Measurements from ENCODE around the gene MGMT.

DNA sequence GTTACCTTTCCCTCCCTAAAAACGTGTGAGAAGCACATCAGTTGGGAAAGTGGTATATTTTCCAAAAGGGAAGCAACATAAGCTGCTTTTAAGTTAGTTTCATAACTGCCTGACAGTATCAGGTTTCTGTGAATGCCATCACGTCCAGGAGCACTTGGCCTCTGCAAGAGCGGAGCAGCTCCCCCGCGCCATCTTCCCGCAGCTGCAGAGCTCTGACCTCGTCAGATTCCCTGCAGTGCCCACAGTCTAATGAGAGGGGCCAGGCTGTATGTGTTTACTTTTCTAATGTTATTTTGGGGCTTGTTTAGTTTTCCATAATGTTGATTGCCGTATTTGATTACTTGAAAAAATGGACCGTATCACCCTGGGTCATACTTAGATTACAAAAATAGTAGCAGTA, 74.2 kb downstream of the MGMT start:
- TF ChIP-seq CTCF (conservative IDR thresholded peaks at IDR 0.05 in 1 of 2, IDR thresholded peaks at IDR 0.05 in 1 of 2; ENCODE audit: low read depth in 1 of 2, low read length in 2 of 2) (no peak), EZH2 (IDR thresholded peaks at IDR 0.05; ENCODE audit: low read length, missing control alignments) (no peak)

Data from fibroblast of lung (primary cell).